Inferior parietal cortex (tissue), 1 donor: ENCODE results near the gene LDLRAD3.
"Not testable (repeated sequence)": the region's sequence is repeated elsewhere in the genome, so short reads cannot be mapped to it uniquely, and the experiment has no call there.

Experiments
- DNase-seq: peaks from one replicate; pipeline ENCODE4 v3.0.0-alpha.2; 2016; ENCODE audit errors: extremely low spot score

Gene LDLRAD3

GRCh38 chr11:36162006-36162882, 218.4 kb downstream of the LDLRAD3 start:
- DNase-seq, result no peak

- DNase-seq, result no peak
These were observed 219.1 kb downstream of the LDLRAD3 start for GRCh38 chr11:36162883-36163434.

GRCh38 chr11:36164506-36165250, 220.8 kb downstream of the LDLRAD3 start:
- DNase-seq, result no peak

GRCh38 chr11:36165621-36166397, 221.9 kb downstream of the LDLRAD3 start:
- DNase-seq, result no peak

GRCh38 chr11:36167073-36167472, 223.2 kb downstream of the LDLRAD3 start:
- DNase-seq, result no peak

GRCh38 chr11:36167729-36168128, 223.9 kb downstream of the LDLRAD3 start:
- DNase-seq, result no peak

GRCh38 chr11:36177836-36178235, 234.0 kb downstream of the LDLRAD3 start:
- DNase-seq, result no peak

- no peak for DNase-seq
These were observed 242.7 kb downstream of the LDLRAD3 start for GRCh38 chr11:36186340-36187175.

GRCh38 chr11:36187622-36188021, 243.8 kb downstream of the LDLRAD3 start:
- DNase-seq, result no peak

GRCh38 chr11:36189735-36190134, 245.9 kb downstream of the LDLRAD3 start:
- DNase-seq, result not testable (repeated sequence)

- DNase-seq, result no peak
These were observed 248.1 kb downstream of the LDLRAD3 start for GRCh38 chr11:36191941-36192340.

- no peak for DNase-seq
These were observed 248.8 kb downstream of the LDLRAD3 start for GRCh38 chr11:36192425-36193289.

- DNase-seq, result no peak
These were observed 249.4 kb downstream of the LDLRAD3 start for GRCh38 chr11:36193290-36193619.

GRCh38 chr11:36193721-36194120, 249.9 kb downstream of the LDLRAD3 start:
- DNase-seq, result no peak

GRCh38 chr11:36195496-36196354, 251.9 kb downstream of the LDLRAD3 start:
- peak; percentile 47 for DNase-seq

GRCh38 chr11:36196411-36196998, 252.6 kb downstream of the LDLRAD3 start:
- DNase-seq, result no peak

- no peak for DNase-seq
These were observed 257.5 kb downstream of the LDLRAD3 start for GRCh38 chr11:36201411-36201810.

GRCh38 chr11:36205536-36205935, 261.7 kb downstream of the LDLRAD3 start:
- no peak for DNase-seq

- DNase-seq, result no peak
These were observed 266.7 kb downstream of the LDLRAD3 start for GRCh38 chr11:36210529-36210928.
